ENCODE results near the gene GRIK1. TPM values are rescaled to one million over a fixed set of nuclear protein-coding genes. Genes with fewer than 3 reads are reported as not detected.

The GRIK1 gene
- total RNA-seq, 1 donor from 2014 or later: not detected

- Mint-ChIP-seq H3K27ac (ENCODE audit: unreplicated experiment) (no peak overlapping the region), H3K4me1 (ENCODE audit: unreplicated experiment) (peaks cover 22% of the 10 kb centered on the region)
Measured at GRCh38 chr21:29624776-29625175, 315.0 kb downstream of the GRIK1 start.

GRCh38 chr21:29621525-29621924, 318.3 kb downstream of the GRIK1 start:
- no peaks in the 10 kb centered on the region for H3K9me3 Mint-ChIP-seq (ENCODE audit: unreplicated experiment)
- TF ChIP-seq CTCF (IDR thresholded peaks at IDR 0.05): no peak
- H3K27ac Mint-ChIP-seq (ENCODE audit: unreplicated experiment): no peak overlapping the region
- no peak for DNase-seq (ENCODE audit: extremely low spot score, unreplicated experiment)
- peaks cover 1% of the 10 kb centered on the region for H3K36me3 Mint-ChIP-seq (ENCODE audit: unreplicated experiment)
- H3K27me3 Mint-ChIP-seq (ENCODE audit: unreplicated experiment): no peaks in the 10 kb centered on the region
- no peak overlapping the region for H3K4me3 Mint-ChIP-seq (ENCODE audit: unreplicated experiment)
- H3K4me1 Mint-ChIP-seq (ENCODE audit: unreplicated experiment): peaks cover 6% of the 10 kb centered on the region

More at GRCh38 chr21:29624776-29625175, 315.0 kb downstream of the GRIK1 start:
- no peak overlapping the region for H3K4me3 Mint-ChIP-seq (ENCODE audit: unreplicated experiment)
- TF ChIP-seq CTCF (IDR thresholded peaks at IDR 0.05): no peak
- H3K27me3 Mint-ChIP-seq (ENCODE audit: unreplicated experiment): no peaks in the 10 kb centered on the region
- peaks cover 1% of the 10 kb centered on the region for H3K36me3 Mint-ChIP-seq (ENCODE audit: unreplicated experiment)
- DNase-seq (ENCODE audit: extremely low spot score, unreplicated experiment): no peak
- H3K9me3 Mint-ChIP-seq (ENCODE audit: unreplicated experiment): no peaks in the 10 kb centered on the region

GRCh38 chr21:29616209-29616751, 323.5 kb downstream of the GRIK1 start:
- no peak for DNase-seq (ENCODE audit: extremely low spot score, unreplicated experiment)
- no peak overlapping the region for H3K27ac Mint-ChIP-seq (ENCODE audit: unreplicated experiment)
- no peak overlapping the region for H3K4me3 Mint-ChIP-seq (ENCODE audit: unreplicated experiment)
- H3K27me3 Mint-ChIP-seq (ENCODE audit: unreplicated experiment): no peaks in the 10 kb centered on the region
- TF ChIP-seq CTCF (IDR thresholded peaks at IDR 0.05): no peak
- H3K4me1 Mint-ChIP-seq (ENCODE audit: unreplicated experiment): no peaks in the 10 kb centered on the region
- no peaks in the 10 kb centered on the region for H3K36me3 Mint-ChIP-seq (ENCODE audit: unreplicated experiment)
- H3K9me3 Mint-ChIP-seq (ENCODE audit: unreplicated experiment): no peaks in the 10 kb centered on the region

- H3K36me3 Mint-ChIP-seq (ENCODE audit: unreplicated experiment): no peaks in the 10 kb centered on the region
- H3K4me1 Mint-ChIP-seq (ENCODE audit: unreplicated experiment): peaks cover 5% of the 10 kb centered on the region
- no peak for TF ChIP-seq CTCF (IDR thresholded peaks at IDR 0.05)
- DNase-seq (ENCODE audit: extremely low spot score, unreplicated experiment): no peak
- no peaks in the 10 kb centered on the region for H3K27me3 Mint-ChIP-seq (ENCODE audit: unreplicated experiment)
- no peaks in the 10 kb centered on the region for H3K9me3 Mint-ChIP-seq (ENCODE audit: unreplicated experiment)
- H3K27ac Mint-ChIP-seq (ENCODE audit: unreplicated experiment): no peak overlapping the region
- H3K4me3 Mint-ChIP-seq (ENCODE audit: unreplicated experiment): no peak overlapping the region
Measured at GRCh38 chr21:29613877-29614276, 325.9 kb downstream of the GRIK1 start.

GRCh38 chr21:29613021-29613420, 326.8 kb downstream of the GRIK1 start:
- no peak for TF ChIP-seq CTCF (IDR thresholded peaks at IDR 0.05)
- no peak overlapping the region for H3K27ac Mint-ChIP-seq (ENCODE audit: unreplicated experiment)
- DNase-seq (ENCODE audit: extremely low spot score, unreplicated experiment): no peak
- peaks cover 5% of the 10 kb centered on the region for H3K4me1 Mint-ChIP-seq (ENCODE audit: unreplicated experiment)
- H3K4me3 Mint-ChIP-seq (ENCODE audit: unreplicated experiment): no peak overlapping the region
- no peaks in the 10 kb centered on the region for H3K9me3 Mint-ChIP-seq (ENCODE audit: unreplicated experiment)
- no peaks in the 10 kb centered on the region for H3K27me3 Mint-ChIP-seq (ENCODE audit: unreplicated experiment)
- H3K36me3 Mint-ChIP-seq (ENCODE audit: unreplicated experiment): no peaks in the 10 kb centered on the region
